GM12878 (cell line): ENCODE measurements around the gene MGLL. TPM values are rescaled to one million over a fixed set of nuclear protein-coding genes. Genes with fewer than 3 reads are reported as not detected.

Experiments used
- ATAC-seq: fragments of 200-7000 bp; cut with Tn5 transposase; 3 replicates; pipeline ENCODE4 v1.9.1; 2020; ENCODE audit warnings: mild to moderate bottlenecking, moderate library complexity
- BruUV-seq: library from RNA; stranded (reverse); fragments of 400-500 nt; replicated peaks from 2 replicates; lab custom pipeline; 2021; lab: Mats Ljungman, UMichigan
- CTCF ChIA-PET: fragments of 300-600 bp; sonication (Branson Sonifier 250); formaldehyde crosslinking; extraction: SDS; loops from one replicate; lab custom pipeline; 2021; ENCODE audit warnings: inconsistent platforms; lab: Yijun Ruan, JAX
- POLR2A ChIA-PET: fragments of 350-600 bp; formaldehyde crosslinking; extraction: SDS; loops from one replicate; lab custom pipeline; 2021; ENCODE audit warnings: inconsistent platforms; lab: Charles Lee
- RAD21 ChIA-PET: fragments of 300-600 bp; sonication (Branson Sonifier 250); formaldehyde crosslinking; loops from one replicate; lab custom pipeline; 2023; ENCODE audit warnings: antibody characterized with exemption; ENCODE audit not compliant: unreplicated experiment; lab: Charles Lee
- SMC1A ChIA-PET: fragments of 300-600 bp; sonication (Branson Sonifier 250); formaldehyde crosslinking; loops from one replicate; lab custom pipeline; 2023; ENCODE audit not compliant: unreplicated experiment, uncharacterized antibody; lab: Charles Lee
- DNase-seq: peaks from one replicate; pipeline ENCODE4 v3.0.0-alpha.2; 2011; ENCODE audit warnings: low read depth, low spot score
- FAIRE-seq: peaks from 3 replicates; lab custom pipeline; 2011; peaks lifted over from hg19 to GRCh38; lab: Jason Lieb, UNC
- H2AFZ ChIP-seq: 2 replicates; pipeline ENCODE4 v1.6.0; 2011; ENCODE audit warnings: low read depth, low read length, control low read depth; ENCODE audit not compliant: control insufficient read depth
- H3K27ac ChIP-seq: 2 replicates; pipeline ENCODE4 v1.5.1; 2011; ENCODE audit warnings: control low read depth; ENCODE audit not compliant: control insufficient read depth, insufficient read depth
- H3K27me3 ChIP-seq, 2 experiments: replicated peaks in 1 of 2; 2 replicates each; pipeline versions ENCODE4 v1.6.0 to v1.6.1; 2011; ENCODE audit warnings: low read length in 1 of 2; ENCODE audit not compliant: control insufficient read depth in 2 of 2, insufficient read depth in 2 of 2
- H3K36me3 ChIP-seq, 2 experiments: 2 replicates each; pipeline ENCODE4 v1.5.1; 2011; ENCODE audit warnings: low read length in 1 of 2; ENCODE audit not compliant: control insufficient read depth in 2 of 2, insufficient read depth in 2 of 2
- H3K4me1 ChIP-seq: 2 replicates; pipeline ENCODE4 v1.6.1; 2011; ENCODE audit warnings: mild to moderate bottlenecking, low read length, moderate library complexity, mixed read lengths; ENCODE audit not compliant: control insufficient read depth, insufficient read depth
- H3K4me2 ChIP-seq: 2 replicates; pipeline ENCODE4 v1.6.0; 2011; ENCODE audit warnings: control low read depth; ENCODE audit not compliant: control insufficient read depth, insufficient read depth
- H3K4me3 ChIP-seq: fragments of 200-600 bp; sonication (generic); 2 replicates; pipeline ENCODE4 v1.5.1; 2016
- H3K79me2 ChIP-seq: 2 replicates; pipeline ENCODE4 v1.6.0; 2011; ENCODE audit warnings: low read length; ENCODE audit not compliant: control insufficient read depth, insufficient read depth
- H3K9ac ChIP-seq: 2 replicates; pipeline ENCODE4 v1.8.0; 2011; ENCODE audit warnings: low read length, control low read depth, mixed read lengths; ENCODE audit not compliant: control insufficient read depth, insufficient read depth
- H3K9me3 ChIP-seq: replicated peaks from 3 replicates; pipeline ENCODE4 v1.5.1; 2011; ENCODE audit warnings: mild to moderate bottlenecking, low read length; ENCODE audit not compliant: control insufficient read depth, insufficient read depth
- H4K20me1 ChIP-seq: 2 replicates; pipeline ENCODE4 v1.6.0; 2011; ENCODE audit not compliant: control insufficient read depth, insufficient read depth
- BACH1 ChIP-seq: fragments of 450-650 bp; IDR thresholded peaks from 2 replicates; pipeline ENCODE4 v1.6.1; 2017; ENCODE audit warnings: mild to moderate bottlenecking, borderline replicate concordance
- BCL11A ChIP-seq: IDR thresholded peaks from 2 replicates; pipeline ENCODE4 v1.6.1; 2011; ENCODE audit warnings: low read depth, low read length
- BMI1 ChIP-seq: fragments of 450-650 bp; IDR thresholded peaks from 2 replicates; pipeline ENCODE4 v1.6.1; 2016; ENCODE audit warnings: mild to moderate bottlenecking, moderate library complexity, borderline replicate concordance
- MAX ChIP-seq: IDR thresholded peaks from 2 replicates; pipeline ENCODE4 v1.6.1; 2012; ENCODE audit warnings: low read depth, low read length, improper control_type of control experiment
- MLLT1 ChIP-seq: fragments of 450-650 bp; IDR thresholded peaks from 2 replicates; pipeline ENCODE4 v1.6.1; 2016; ENCODE audit warnings: mild to moderate bottlenecking
- POU2F2 ChIP-seq: IDR thresholded peaks from 3 replicates; pipeline ENCODE4 v1.6.1; 2011; ENCODE audit warnings: low read depth, mild to moderate bottlenecking, low read length, borderline replicate concordance
- STAT1 ChIP-seq: fragments of 450-650 bp; conservative IDR thresholded peaks from 2 replicates; pipeline ENCODE4 v1.6.1; 2014; ENCODE audit warnings: antibody characterized with exemption, mild to moderate bottlenecking
- WGBS: methylation state at CpG from one replicate; pipeline ENCODE4 v1.1.6; 2016; ENCODE audit warnings: low lambda C conversion rate; ENCODE audit not compliant: insufficient replicate concordance, insufficient coverage; ENCODE audit errors: missing lambda C conversion rate; 5-methylcytosine and 5-hydroxymethylcytosine counted together
- in situ Hi-C: fragments of 300-500 bp; cut with MboI; formaldehyde crosslinking; loops from 9 replicates; pipeline ENCODE4 v1.14.3; 2018; ENCODE audit warnings: mixed read lengths
- intact Hi-C: fragments of 100-400 bp; cut with micrococcal nuclease; formaldehyde crosslinking; loops from one replicate; pipeline ENCODE4 v1.14.2; 2022; ENCODE audit not compliant: unreplicated experiment
- polyA plus RNA-seq, 11 experiments: library from polyadenylated mRNA; depleted of rRNA in 4 of 11; unstranded in 6 of 11; stranded (reverse) in 5 of 11; fragments of >200 nt; fragmentation: Nextera tagmentation in 4 of 11; fragmentation: Illumina TruSeq in 1 of 11; extraction: Ambion mirVana in 4 of 11; extraction: Trizol in 1 of 11; gene quantifications; 1 replicate in 1 of 11; 2 replicates in 10 of 11; pipeline versions ENCODE4 v1.2.1 to v1.2.3, GENCODE V29; 2011 to 2016; ENCODE audit warnings: inconsistent platforms in 2 of 11, missing spikeins in 2 of 11, low read depth in 1 of 11
- total RNA-seq, 4 experiments: library from RNA; depleted of rRNA in 3 of 4; stranded (reverse); fragments of >200 nt in 3 of 4; fragmentation: Illumina TruSeq in 1 of 4; extraction: Trizol in 1 of 4; gene quantifications; 2 replicates each; pipeline versions ENCODE4 v1.2.1 to v1.2.3, GENCODE V29; 2013 to 2021

MGLL gene
- total and polyA plus RNA-seq, 10 of the 15 experiments (the other 5 are each of a cell fraction or from before 2014, with no cell fraction given) = 44.9 to 177 (median 72.9) TPM

DNA sequence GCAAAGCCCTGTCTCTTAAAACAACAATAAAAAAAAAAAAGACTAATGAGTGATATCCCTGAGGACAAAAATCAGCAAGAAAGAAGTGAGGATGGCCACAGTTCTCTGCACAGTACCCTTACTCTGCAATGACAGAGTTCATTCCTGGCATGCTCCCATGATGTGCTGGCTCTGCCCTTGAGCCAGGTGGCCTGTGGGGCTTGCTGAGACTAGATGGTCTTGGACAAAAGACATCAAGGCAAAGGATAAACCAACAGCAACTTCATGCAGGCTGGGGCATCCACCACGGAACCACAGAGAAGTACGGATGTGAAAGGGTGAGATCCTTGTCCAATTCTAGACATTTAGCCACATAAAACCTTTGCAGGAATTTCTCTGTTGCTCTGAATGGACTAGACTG, 12.7 kb downstream of the MGLL start:
- ChIA-PET RAD21 (interaction anchor here (1.4 to 2.2 kb wide), 2 partner anchors 8 to 19 kb away, joined by 4 to 6 read pairs; no protein-coding TSS in a partner anchor), CTCF (interaction anchor here (0.7 to 1.1 kb wide), 2 partner anchors 14 to 73 kb away, joined by 3 to 4 read pairs; no protein-coding TSS in a partner anchor), SMC1A (interaction anchor here (1.1 to 2.5 kb wide), 4 partner anchors 19 to 148 kb away, joined by 3 to 14 read pairs (median 10); no protein-coding TSS in a partner anchor), POLR2A (interaction anchor here (1.4 to 3.0 kb wide), 2 partner anchors 10 to 13 kb away, joined by 7 to 13 read pairs; partner anchors contain the start of gene MGLL)
- FAIRE-seq (no peak), DNase-seq (no peak), ATAC-seq (no peak)
- 94% methylated on average over 2 of the region's 2 CpGs for WGBS
- Histone ChIP-seq H4K20me1 (no peaks in the 10 kb centered on the region), H3K27me3 (no peaks in the 10 kb centered on the region), H3K4me2 (no peak overlapping the region), H3K4me3 (no peak overlapping the region), H3K9ac (no peak overlapping the region), H2AFZ (no peak overlapping the region), H3K4me1 (peaks cover 22% of the 10 kb centered on the region), H3K79me2 (no peaks in the 10 kb centered on the region; the same call in 1 of the 2 replicates), H3K9me3 (peaks cover 5% of the 10 kb centered on the region; the same call in 1 of the 3 replicates), H3K36me3 (peaks cover 16 to 40% of the 10 kb centered on the region in 2 experiments), H3K27ac (no peak overlapping the region)
- intact Hi-C loops = no loop called here
- TF ChIP-seq BMI1 (no peak), STAT1 (no peak), BCL11A (no peak), MLLT1 (no peak), BACH1 (no peak), POU2F2 (no peak), MAX (no peak)
- in situ Hi-C loops = no loop called here
- no TSS peak for BruUV-seq
